Testis (tissue), 3 donors: Measurements from ENCODE around the gene TNS3. TPM values are rescaled to one million over a fixed set of nuclear protein-coding genes. Genes with fewer than 3 reads are reported as not detected.
A peak's percentile ranks its signal among the peaks of the same experiment; 100 is the strongest.
"Not testable (repeated sequence)": the region's sequence is repeated elsewhere in the genome, so short reads cannot be mapped to it uniquely, and the experiment has no call there.

ENCODE experiments used
- DNase-seq: peaks from one replicate; pipeline ENCODE4 v3.0.0-alpha.2; 2019
- H3K27ac ChIP-seq, 2 donors: fragments of 200-600 bp; sonication (generic); one replicate each; pipeline ENCODE4 v1.5.1; 2019
- H3K27me3 ChIP-seq: fragments of 200-600 bp; sonication (generic); one replicate; pipeline ENCODE4 v1.5.1; 2019
- H3K36me3 ChIP-seq: fragments of 200-600 bp; sonication (generic); one replicate; pipeline ENCODE4 v1.5.1; 2017; ENCODE audit warnings: low read depth; ENCODE audit errors: missing control alignments
- H3K4me1 ChIP-seq: fragments of 200-600 bp; sonication (generic); one replicate; pipeline ENCODE4 v1.5.1; 2019
- H3K4me3 ChIP-seq, 2 donors: fragments of 200-600 bp; sonication (generic); one replicate each; pipeline ENCODE4 v1.5.1; 2017 to 2019
- H3K9me3 ChIP-seq: fragments of 200-600 bp; sonication (generic); one replicate; pipeline ENCODE4 v1.5.1; 2017
- CTCF ChIP-seq, 3 experiments: fragments of 450-650 bp in 2 of 3; fragments of 200-600 bp in 1 of 3; sonication (generic) in 1 of 3; IDR thresholded peaks; one replicate each; pipeline ENCODE4 v1.5.1; 2016 to 2019; ENCODE audit warnings: antibody characterized with exemption in 3 of 3, mild to moderate bottlenecking in 2 of 3, moderate library complexity in 1 of 3
- POLR2A ChIP-seq: fragments of 450-650 bp; IDR thresholded peaks from one replicate; pipeline ENCODE4 v1.6.1; 2017; ENCODE audit warnings: antibody characterized with exemption, mild to moderate bottlenecking, moderate library complexity
- WGBS, 2 donors: methylation state at CpG; one replicate each; pipeline ENCODE4 v1.1.5; 2018; 5-methylcytosine and 5-hydroxymethylcytosine counted together
- intact Hi-C: fragments of 100-400 bp; cut with DNase I; formaldehyde crosslinking; loops from one replicate; pipeline ENCODE4 v1.15.1; 2023; ENCODE audit warnings: low total_unique reads
- polyA plus RNA-seq: library from polyadenylated mRNA; stranded (reverse); fragments of 350-450 nt; fragmentation: Illumina TruSeq; extraction: RNeasy Lipid Tissue Mini Kit (QIAGEN cat#74804); gene quantifications from one replicate; pipeline ENCODE4 v1.2.3, GENCODE V29; 2014; ENCODE audit warnings: low read depth, low replicate concordance; ENCODE audit not compliant: insufficient read depth
- total RNA-seq, 2 donors: library from RNA; depleted of rRNA; stranded (reverse); fragments of >200 nt; gene quantifications; one replicate each; pipeline ENCODE4 v1.2.3, GENCODE V29; 2016

TNS3 gene
- total and polyA plus RNA-seq, 3 donors from 2014 or later: 28.5 to 93.5 (median 60.0) TPM

- Histone ChIP-seq H3K27ac (no peak overlapping the region), H3K36me3 (no peaks in the 10 kb centered on the region), H3K4me1 (peaks cover 10% of the 10 kb centered on the region), H3K4me3 (no peak overlapping the region), H3K9me3 (no peaks in the 10 kb centered on the region), H3K27me3 (no peaks in the 10 kb centered on the region)
- TF ChIP-seq CTCF (IDR thresholded peaks at IDR 0.05) (no peak), POLR2A (no peak)
- 43 to 46% methylated on average over 4 of the region's 4 CpGs for WGBS, 2 donors
- DNase-seq: no peak
- intact Hi-C loops: no loop called here
These were observed 28.7 kb upstream of the TNS3 start for GRCh38 chr7:47610506-47611044.

GRCh38 chr7:47609803-47610452 is 28.0 kb upstream of the TNS3 start:
- Histone ChIP-seq H3K9me3 (no peaks in the 10 kb centered on the region), H3K4me3 (no peak overlapping the region), H3K27me3 (no peaks in the 10 kb centered on the region), H3K27ac (no peak overlapping the region), H3K36me3 (no peaks in the 10 kb centered on the region), H3K4me1 (peaks cover 10% of the 10 kb centered on the region)
- TF ChIP-seq POLR2A (no peak), CTCF (IDR thresholded peaks at IDR 0.05) (no peak)
- WGBS, 2 donors: 83 to 84% methylated on average over 15 to 16 of the region's 16 CpGs
- peak; percentile 38 for DNase-seq
- intact Hi-C loops: no loop called here

GRCh38 chr7:47606593-47607046 is 24.7 kb upstream of the TNS3 start:
- intact Hi-C loops, H3K27me3 ChIP-seq, H3K9me3 ChIP-seq, H3K36me3 ChIP-seq, H3K27ac ChIP-seq, H3K4me3 ChIP-seq, DNase-seq: not testable (repeated sequence)
- peaks cover 10% of the 10 kb centered on the region for H3K4me1 ChIP-seq
- 86 to 95% methylated on average over 9 of the region's 9 CpGs for WGBS, 2 donors

- 96% methylated on average over 9 of the region's 9 CpGs for WGBS, 2 donors
- intact Hi-C loops: no loop called here
- no peak for DNase-seq
- no peak overlapping the region for H3K27ac ChIP-seq
- H3K9me3 ChIP-seq: no peaks in the 10 kb centered on the region
- H3K4me3 ChIP-seq: no peak overlapping the region
- H3K4me1 ChIP-seq: peaks cover 11% of the 10 kb centered on the region
- TF ChIP-seq CTCF (IDR thresholded peaks at IDR 0.05) (no peak), POLR2A (no peak)
- H3K36me3 ChIP-seq: no peaks in the 10 kb centered on the region
- no peaks in the 10 kb centered on the region for H3K27me3 ChIP-seq
These were observed 24.1 kb upstream of the TNS3 start for GRCh38 chr7:47605816-47606575.

- 62 to 65% methylated on average over 3 of the region's 3 CpGs for WGBS, 2 donors
- no peak for TF ChIP-seq CTCF (IDR thresholded peaks at IDR 0.05)
- no peak for TF ChIP-seq POLR2A
- H3K9me3 ChIP-seq: no peaks in the 10 kb centered on the region
- H3K27ac ChIP-seq: no peak overlapping the region
- intact Hi-C loops: no loop called here
- no peaks in the 10 kb centered on the region for H3K36me3 ChIP-seq
- H3K4me1 ChIP-seq: peaks cover 10% of the 10 kb centered on the region
- H3K4me3 ChIP-seq: no peak overlapping the region
- no peaks in the 10 kb centered on the region for H3K27me3 ChIP-seq
- DNase-seq: no peak
These were observed 22.6 kb upstream of the TNS3 start for GRCh38 chr7:47604496-47604890.

GRCh38 chr7:47603514-47604255 is 21.8 kb upstream of the TNS3 start:
- H3K27ac ChIP-seq, intact Hi-C loops, H3K4me1 ChIP-seq: not testable (repeated sequence)

More at GRCh38 chr7:47603514-47604255, 21.8 kb upstream of the TNS3 start:
- not testable (repeated sequence) for H3K4me3 ChIP-seq, H3K27me3 ChIP-seq, H3K36me3 ChIP-seq, H3K9me3 ChIP-seq
- peak; percentile 23 for DNase-seq
- WGBS, 2 donors: 87 to 94% methylated on average over 13 of the region's 13 CpGs
